ENCODE data around the gene TMEM175.

TMEM175 gene

DNA sequence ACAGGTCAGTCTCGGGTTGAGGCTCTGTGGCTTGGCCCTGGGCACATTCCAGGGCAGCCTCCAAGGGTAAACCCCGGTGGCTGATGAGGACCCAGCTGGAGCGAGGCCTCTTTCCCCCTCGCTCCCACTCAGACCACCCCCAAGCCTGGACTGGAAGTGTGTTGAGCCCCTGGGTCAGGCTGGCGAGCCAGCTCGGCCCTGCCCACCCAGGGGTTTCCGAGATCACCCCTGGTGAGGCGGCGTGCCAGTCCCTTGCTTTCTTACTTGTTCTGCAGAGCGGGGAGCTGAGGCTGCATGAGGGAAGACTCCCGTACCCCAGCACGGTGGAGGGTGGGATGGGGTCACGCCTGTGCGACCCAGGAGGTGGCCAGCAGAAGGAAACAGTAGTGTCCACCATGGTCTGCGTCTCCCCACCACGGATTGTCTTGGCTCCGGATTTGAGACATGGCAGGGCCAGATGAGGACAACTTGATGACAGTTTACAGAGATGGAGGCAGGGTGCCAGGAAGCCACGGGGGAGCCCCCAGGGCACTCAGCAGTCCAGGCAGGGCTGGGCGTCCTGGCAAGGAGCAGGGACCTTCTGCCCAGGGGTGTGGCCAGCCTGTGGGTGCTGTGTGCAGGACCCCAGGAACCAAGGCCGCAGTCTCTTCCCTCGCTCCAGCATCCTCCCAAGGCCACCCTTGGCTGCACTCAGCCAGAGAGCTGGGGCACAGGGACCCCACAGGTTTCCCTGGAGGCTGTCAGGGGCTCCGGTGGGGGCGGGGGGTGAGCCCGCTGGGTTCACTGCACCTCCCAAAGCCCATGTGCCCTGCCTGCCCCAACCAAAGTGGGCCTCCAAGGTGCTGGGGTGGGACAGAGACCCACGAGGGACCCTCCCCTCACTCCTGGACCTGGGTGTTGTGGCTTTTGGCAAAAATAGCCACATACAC, 72.6 kb downstream of the TMEM175 start:
- TF ChIP-seq, protein P1, sequence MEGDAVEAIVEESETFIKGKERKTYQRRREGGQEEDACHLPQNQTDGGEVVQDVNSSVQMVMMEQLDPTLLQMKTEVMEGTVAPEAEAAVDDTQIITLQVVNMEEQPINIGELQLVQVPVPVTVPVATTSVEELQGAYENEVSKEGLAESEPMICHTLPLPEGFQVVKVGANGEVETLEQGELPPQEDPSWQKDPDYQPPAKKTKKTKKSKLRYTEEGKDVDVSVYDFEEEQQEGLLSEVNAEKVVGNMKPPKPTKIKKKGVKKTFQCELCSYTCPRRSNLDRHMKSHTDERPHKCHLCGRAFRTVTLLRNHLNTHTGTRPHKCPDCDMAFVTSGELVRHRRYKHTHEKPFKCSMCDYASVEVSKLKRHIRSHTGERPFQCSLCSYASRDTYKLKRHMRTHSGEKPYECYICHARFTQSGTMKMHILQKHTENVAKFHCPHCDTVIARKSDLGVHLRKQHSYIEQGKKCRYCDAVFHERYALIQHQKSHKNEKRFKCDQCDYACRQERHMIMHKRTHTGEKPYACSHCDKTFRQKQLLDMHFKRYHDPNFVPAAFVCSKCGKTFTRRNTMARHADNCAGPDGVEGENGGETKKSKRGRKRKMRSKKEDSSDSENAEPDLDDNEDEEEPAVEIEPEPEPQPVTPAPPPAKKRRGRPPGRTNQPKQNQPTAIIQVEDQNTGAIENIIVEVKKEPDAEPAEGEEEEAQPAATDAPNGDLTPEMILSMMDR (IDR thresholded peaks at IDR 0.05; ENCODE audit: low read depth, low read length): no peak

DNA sequence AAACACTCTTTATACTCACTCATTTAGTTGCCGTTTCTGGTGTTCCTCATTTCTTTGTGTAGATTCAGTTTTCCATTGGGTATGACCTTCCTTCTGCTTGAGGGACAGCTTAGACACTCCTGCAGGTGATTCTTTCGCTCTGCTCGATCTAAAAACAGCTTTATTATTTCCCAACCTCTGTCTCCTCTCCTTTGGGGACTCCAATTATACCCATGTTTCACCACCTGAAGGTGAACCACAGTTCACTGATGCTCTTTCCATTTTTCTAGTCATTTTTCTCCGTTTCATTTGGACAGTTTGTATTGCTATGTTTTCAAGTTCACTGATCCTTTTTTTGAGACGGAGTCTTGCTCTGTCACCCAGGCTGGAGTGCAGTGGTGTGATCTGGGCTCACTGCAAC, 74.6 kb downstream of the TMEM175 start:
- TF ChIP-seq, protein P1 (IDR thresholded peaks at IDR 0.05; ENCODE audit: low read depth, low read length): no peak
- no peak for DNase-seq (ENCODE audit: extremely low read depth, low read depth)

More for the DNA sequence above, 72.6 kb downstream of the TMEM175 start:
- no peak for DNase-seq (ENCODE audit: extremely low read depth, low read depth)
